ENCODE results near the gene ADGRG3.

The ADGRG3 gene

GRCh38 chr16:57685633-57686032 lies 17.5 kb downstream of the ADGRG3 start:
- no peak for TF ChIP-seq CTCF (IDR thresholded peaks at IDR 0.05; ENCODE audit: control insufficient read depth, insufficient read depth, low read depth, low read length, missing control alignments)
- no peak for DNase-seq (ENCODE audit: low read depth)
- H3K4me3 ChIP-seq (ENCODE audit: control insufficient read depth, low read depth, low read length), result no peak overlapping the region

- no peak for TF ChIP-seq CTCF (IDR thresholded peaks at IDR 0.05; ENCODE audit: control insufficient read depth, insufficient read depth, low read depth, low read length, missing control alignments)
- DNase-seq (ENCODE audit: low read depth), result no peak
- H3K4me3 ChIP-seq (ENCODE audit: control insufficient read depth, low read depth, low read length), result no peak overlapping the region
Measured at GRCh38 chr16:57686577-57686976, 18.5 kb downstream of the ADGRG3 start.

GRCh38 chr16:57687363-57687929 lies 19.3 kb downstream of the ADGRG3 start:
- no peak for TF ChIP-seq CTCF (IDR thresholded peaks at IDR 0.05; ENCODE audit: control insufficient read depth, insufficient read depth, low read depth, low read length, missing control alignments)
- no peak overlapping the region for H3K4me3 ChIP-seq (ENCODE audit: control insufficient read depth, low read depth, low read length)
- DNase-seq (ENCODE audit: low read depth), result no peak

DNA sequence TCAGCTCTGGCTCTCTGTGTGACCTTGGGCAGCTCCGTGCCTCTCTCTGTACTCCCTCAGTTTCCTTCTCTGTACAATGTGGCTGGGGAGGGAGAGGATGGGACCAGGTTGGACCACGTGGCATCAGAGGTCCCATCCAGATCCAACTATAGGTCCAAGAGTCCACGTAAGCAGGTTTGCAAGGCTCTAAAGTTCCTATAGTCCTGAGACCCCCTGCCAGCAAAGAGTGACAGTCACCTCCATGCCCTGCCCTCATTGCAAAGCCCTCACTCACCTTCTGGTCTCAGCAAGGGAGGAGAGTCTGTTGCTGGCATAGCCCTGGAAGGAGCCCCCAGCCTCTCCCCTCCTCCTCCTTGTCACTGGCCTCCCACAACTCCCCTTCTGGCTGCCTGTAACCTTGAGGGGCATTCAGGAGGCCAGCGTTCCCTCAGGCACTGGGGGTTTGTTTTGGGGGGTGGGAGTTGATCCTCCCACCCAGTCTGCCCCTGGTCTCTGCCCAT lies 20.4 kb downstream of the ADGRG3 start:
- DNase-seq (ENCODE audit: low read depth), result no peak
- no peak overlapping the region for H3K4me3 ChIP-seq (ENCODE audit: control insufficient read depth, low read depth, low read length)
- no peak for TF ChIP-seq CTCF (IDR thresholded peaks at IDR 0.05; ENCODE audit: control insufficient read depth, insufficient read depth, low read depth, low read length, missing control alignments)

DNA sequence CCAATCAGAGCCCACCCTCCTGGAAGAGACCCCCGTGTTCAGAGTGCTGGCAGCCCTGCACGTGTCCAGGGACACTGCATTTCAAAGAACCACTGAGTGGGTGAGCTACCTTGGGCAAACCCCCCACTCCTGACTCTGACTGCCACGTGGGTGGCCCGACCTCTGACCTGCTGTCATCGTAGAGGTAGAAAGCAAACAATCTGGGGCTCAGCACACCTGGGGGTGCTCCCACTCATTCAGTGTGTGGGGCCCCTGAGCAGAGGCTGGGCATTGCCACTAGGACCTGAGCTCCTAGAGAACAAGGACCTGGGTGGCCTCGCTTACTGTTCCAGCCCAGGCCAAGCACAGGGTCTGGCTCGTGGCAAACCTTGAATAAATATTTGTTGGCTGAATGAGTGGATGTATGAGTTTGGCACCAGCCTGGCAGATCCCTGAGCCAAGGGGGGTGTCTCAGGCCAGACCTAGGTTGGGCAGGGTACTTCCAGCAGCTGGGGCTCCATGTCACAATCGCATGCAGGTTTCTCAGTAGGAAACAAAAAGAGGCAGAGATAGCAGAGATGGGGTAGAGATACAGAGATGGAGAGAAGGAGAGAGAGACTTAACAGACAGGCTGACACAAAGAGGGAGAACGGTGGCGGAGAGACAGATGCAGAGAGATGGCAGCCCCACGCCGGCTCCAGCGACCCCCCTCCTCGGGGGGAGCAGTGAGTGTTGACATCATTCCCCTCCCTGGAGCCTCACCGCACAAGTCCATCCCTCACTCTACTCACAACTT lies 21.1 kb downstream of the ADGRG3 start:
- no peak for DNase-seq (ENCODE audit: low read depth)
- no peak overlapping the region for H3K4me3 ChIP-seq (ENCODE audit: control insufficient read depth, low read depth, low read length)
- no peak for TF ChIP-seq CTCF (IDR thresholded peaks at IDR 0.05; ENCODE audit: control insufficient read depth, insufficient read depth, low read depth, low read length, missing control alignments)

DNA sequence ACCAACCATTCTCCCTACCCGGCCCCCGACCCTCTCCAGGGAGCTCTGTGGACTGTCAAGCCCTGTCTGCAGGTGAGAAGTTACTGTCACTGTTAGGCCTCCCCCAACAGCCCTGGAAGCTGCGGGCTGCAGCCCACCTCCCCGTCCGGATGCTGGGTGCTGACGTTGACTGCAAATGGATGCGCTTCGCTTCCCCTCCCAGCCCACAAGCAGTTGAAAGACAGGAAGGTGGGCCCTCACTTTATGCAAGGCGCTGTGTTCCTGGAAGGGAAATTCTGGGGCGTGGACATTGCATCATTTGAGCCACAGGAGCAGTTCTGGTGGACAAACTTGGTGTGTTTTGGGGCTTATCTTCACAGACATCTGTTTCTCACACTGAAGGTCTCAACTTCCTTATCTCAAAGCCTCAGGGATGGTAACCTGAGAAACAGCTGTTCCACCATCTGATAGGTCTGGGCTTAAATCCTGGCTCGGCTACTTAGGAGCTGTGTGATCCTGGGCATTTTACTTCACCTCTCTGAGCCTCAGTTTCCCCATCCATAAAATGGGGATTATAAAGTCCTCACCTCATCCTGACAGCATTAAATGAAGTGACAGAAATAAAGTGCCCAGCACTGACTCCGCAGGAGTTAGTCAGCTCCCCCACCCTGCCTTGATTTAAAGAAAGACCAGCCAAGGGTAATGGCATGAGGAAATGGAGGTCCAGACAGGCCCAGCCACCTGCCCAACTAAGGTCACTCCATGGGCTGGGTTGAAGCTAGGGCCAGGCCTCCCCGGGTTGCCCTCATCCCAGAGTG lies 21.9 kb downstream of the ADGRG3 start:
- TF ChIP-seq CTCF (IDR thresholded peaks at IDR 0.05; ENCODE audit: control insufficient read depth, insufficient read depth, low read depth, low read length, missing control alignments), result no peak
- DNase-seq (ENCODE audit: low read depth), result no peak
- no peak overlapping the region for H3K4me3 ChIP-seq (ENCODE audit: control insufficient read depth, low read depth, low read length)
